Prostate gland (tissue), 2 donors: ENCODE measurements around the gene L3MBTL1.

Experiments
- POLR2A ChIP-seq: fragments of 450-650 bp; IDR thresholded peaks from one replicate; pipeline ENCODE4 v1.6.1; 2016; ENCODE audit warnings: antibody characterized with exemption, mild to moderate bottlenecking
- TF ChIP-seq, protein P1 (sequence below), 4 experiments: fragments of 200-600 bp in 2 of 4; fragments of 450-650 bp in 2 of 4; sonication (generic) in 2 of 4; IDR thresholded peaks; 1 replicate in 3 of 4; 2 replicates in 1 of 4; pipeline ENCODE4 v1.5.1; 2016 to 2019; ENCODE audit warnings: antibody characterized with exemption in 4 of 4, mild to moderate bottlenecking in 2 of 4, moderate library complexity in 2 of 4

DNA sequence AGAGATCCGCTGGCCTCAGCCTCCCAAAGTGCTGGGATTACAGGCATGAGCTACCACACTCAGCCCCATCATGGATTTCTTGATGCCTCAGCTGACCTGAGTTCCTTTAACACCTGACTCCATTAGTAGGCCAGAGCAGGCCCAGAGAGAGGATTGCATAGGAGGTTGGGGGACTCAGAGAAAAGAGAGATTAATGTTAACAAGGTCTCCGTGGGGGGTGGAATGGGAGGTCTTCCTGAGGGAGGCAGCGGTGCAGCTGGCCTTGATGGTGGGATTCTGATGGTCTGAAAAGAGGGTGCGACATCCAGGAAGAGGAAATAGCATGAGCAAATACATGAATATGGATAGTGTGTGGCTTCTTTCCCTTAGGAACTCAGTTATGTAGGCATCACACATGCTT is 61.2 kb downstream of the L3MBTL1 start:
- no peak for TF ChIP-seq POLR2A
- TF ChIP-seq, protein P1, sequence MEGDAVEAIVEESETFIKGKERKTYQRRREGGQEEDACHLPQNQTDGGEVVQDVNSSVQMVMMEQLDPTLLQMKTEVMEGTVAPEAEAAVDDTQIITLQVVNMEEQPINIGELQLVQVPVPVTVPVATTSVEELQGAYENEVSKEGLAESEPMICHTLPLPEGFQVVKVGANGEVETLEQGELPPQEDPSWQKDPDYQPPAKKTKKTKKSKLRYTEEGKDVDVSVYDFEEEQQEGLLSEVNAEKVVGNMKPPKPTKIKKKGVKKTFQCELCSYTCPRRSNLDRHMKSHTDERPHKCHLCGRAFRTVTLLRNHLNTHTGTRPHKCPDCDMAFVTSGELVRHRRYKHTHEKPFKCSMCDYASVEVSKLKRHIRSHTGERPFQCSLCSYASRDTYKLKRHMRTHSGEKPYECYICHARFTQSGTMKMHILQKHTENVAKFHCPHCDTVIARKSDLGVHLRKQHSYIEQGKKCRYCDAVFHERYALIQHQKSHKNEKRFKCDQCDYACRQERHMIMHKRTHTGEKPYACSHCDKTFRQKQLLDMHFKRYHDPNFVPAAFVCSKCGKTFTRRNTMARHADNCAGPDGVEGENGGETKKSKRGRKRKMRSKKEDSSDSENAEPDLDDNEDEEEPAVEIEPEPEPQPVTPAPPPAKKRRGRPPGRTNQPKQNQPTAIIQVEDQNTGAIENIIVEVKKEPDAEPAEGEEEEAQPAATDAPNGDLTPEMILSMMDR (IDR thresholded peaks at IDR 0.05), result no peak
